Smooth muscle cell (in vitro differentiated cells): ENCODE results near the gene NRTN. TPM values are rescaled to one million over a fixed set of nuclear protein-coding genes. Genes with fewer than 3 reads are reported as not detected.

Source experiments
- DNase-seq: peaks from one replicate; lab custom pipeline; 2025; ENCODE audit not compliant: unreplicated experiment; lab: John Stamatoyannopoulos, UW
- H2AFZ ChIP-seq: fragments of 200-600 bp; sonication (generic); 2 replicates; pipeline ENCODE4 v1.6.0; 2016; ENCODE audit warnings: antibody characterized with exemption, low read depth, mild to moderate bottlenecking
- H3F3A ChIP-seq: fragments of 200-600 bp; sonication (generic); 2 replicates; pipeline ENCODE4 v1.6.0; 2017; ENCODE audit warnings: antibody characterized with exemption, low read depth
- H3K27ac ChIP-seq: fragments of 200-600 bp; sonication (generic); 2 replicates; pipeline ENCODE4 v1.5.1; 2016; ENCODE audit warnings: low read depth, mild to moderate bottlenecking
- H3K27me3 ChIP-seq: fragments of 200-600 bp; sonication (generic); 2 replicates; pipeline ENCODE4 v1.6.1; 2016; ENCODE audit warnings: low read depth, mild to moderate bottlenecking
- H3K36me3 ChIP-seq: fragments of 200-600 bp; sonication (generic); 2 replicates; pipeline ENCODE4 v1.5.1; 2016; ENCODE audit warnings: low read depth
- H3K4me1 ChIP-seq: fragments of 200-600 bp; sonication (generic); 2 replicates; pipeline ENCODE4 v1.5.1; 2016; ENCODE audit warnings: low read depth
- H3K4me2 ChIP-seq: fragments of 200-600 bp; sonication (generic); 2 replicates; pipeline ENCODE4 v1.6.0; 2016; ENCODE audit warnings: mild to moderate bottlenecking
- H3K4me3 ChIP-seq: fragments of 200-600 bp; sonication (generic); 2 replicates; pipeline ENCODE4 v1.5.1; 2016; ENCODE audit warnings: mild to moderate bottlenecking
- H3K79me2 ChIP-seq: fragments of 200-600 bp; sonication (generic); 2 replicates; pipeline ENCODE4 v1.6.0; 2016; ENCODE audit warnings: low read depth, mild to moderate bottlenecking
- H3K9ac ChIP-seq: fragments of 200-600 bp; sonication (generic); 2 replicates; pipeline ENCODE4 v1.6.0; 2016; ENCODE audit warnings: low read depth
- H3K9me3 ChIP-seq: fragments of 200-600 bp; sonication (generic); replicated peaks from 2 replicates; pipeline ENCODE4 v1.5.1; 2016; ENCODE audit warnings: low read depth
- H4K20me1 ChIP-seq: fragments of 200-600 bp; sonication (generic); 2 replicates; pipeline ENCODE4 v1.6.0; 2016; ENCODE audit warnings: low read depth
- CTCF ChIP-seq: fragments of 200-600 bp; sonication (generic); IDR thresholded peaks from 2 replicates; pipeline ENCODE4 v1.5.1; 2017; ENCODE audit warnings: borderline replicate concordance, mild to moderate bottlenecking, antibody characterized with exemption; ENCODE audit not compliant: insufficient read depth, poor library complexity, severe bottlenecking
- WGBS: methylation state at CpG from one replicate; pipeline ENCODE4 v1.1.7; 2016; ENCODE audit warnings: low lambda C conversion rate; 5-methylcytosine and 5-hydroxymethylcytosine counted together
- polyA plus RNA-seq: library from polyadenylated mRNA; unstranded; fragments of >200 nt; fragmentation: Nextera tagmentation; extraction: Ambion mirVana; gene quantifications from 2 replicates; pipeline ENCODE4 v1.2.1, GENCODE V29; 2016
- total RNA-seq: library from RNA; depleted of rRNA; stranded (reverse); fragments of >200 nt; gene quantifications from 2 replicates; pipeline ENCODE4 v1.2.3, GENCODE V29; 2014

Gene NRTN
- total and polyA plus RNA-seq, 2 experiments from 2014 or later, result 2.2 to 5.4 TPM

DNA sequence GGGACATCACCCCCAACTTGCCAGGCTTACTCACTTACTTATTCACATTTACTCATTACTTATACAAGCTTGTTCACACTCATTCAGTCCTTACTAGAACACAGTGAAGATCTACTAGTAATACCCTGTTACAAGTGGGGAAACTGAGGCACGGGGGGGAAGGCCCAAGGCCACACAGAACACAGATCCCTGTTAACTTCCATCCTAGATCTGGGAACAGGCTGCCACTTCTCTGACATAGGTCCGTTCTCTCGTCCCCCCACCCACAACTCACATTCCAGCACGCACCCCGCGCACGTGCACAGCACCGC, 1.5 kb upstream of the NRTN start:
- H3K9ac ChIP-seq, result no peak overlapping the region
- WGBS, result 21% methylated on average over 8 of the region's 8 CpGs

GRCh38 chr19:5803752-5804515, 933 bp upstream of the NRTN start:
- Histone ChIP-seq H3K4me3 (peak overlapping the region; percentile 43), H3K27ac (no peak overlapping the region)
- 5% methylated on average over 47 of the region's 54 CpGs for WGBS

More for the DNA sequence above, 1.5 kb upstream of the NRTN start:
- Histone ChIP-seq H3K36me3 (no peaks in the 10 kb centered on the region), H4K20me1 (no peaks in the 10 kb centered on the region), H3K4me3 (peak overlapping the region; percentile 43), H3K27me3 (peaks cover 10% of the 10 kb centered on the region), H3K4me2 (peak overlapping the region; percentile 84), H3F3A (peaks cover 12% of the 10 kb centered on the region), H3K9me3 (no peaks in the 10 kb centered on the region), H2AFZ (peak overlapping the region; percentile 76), H3K4me1 (no peaks in the 10 kb centered on the region), H3K79me2 (no peaks in the 10 kb centered on the region), H3K27ac (no peak overlapping the region)
- no peak for TF ChIP-seq CTCF
- no peak for DNase-seq

GRCh38 chr19:5805462-5806132, 730 bp downstream of the NRTN start:
- TF ChIP-seq CTCF, result peak; percentile 72
- no peak overlapping the region for H2AFZ ChIP-seq
- H4K20me1 ChIP-seq, result no peaks in the 10 kb centered on the region
- H3K36me3 ChIP-seq, result no peaks in the 10 kb centered on the region
- H3K4me2 ChIP-seq, result peak overlapping the region; percentile 78
- peaks cover 12% of the 10 kb centered on the region for H3F3A ChIP-seq
- no peak overlapping the region for H3K9ac ChIP-seq
- H3K4me1 ChIP-seq, result no peaks in the 10 kb centered on the region
- peak; percentile 36 for DNase-seq
- H3K27me3 ChIP-seq, result peaks cover 10% of the 10 kb centered on the region
- no peaks in the 10 kb centered on the region for H3K9me3 ChIP-seq
- 4% methylated on average over 37 of the region's 46 CpGs for WGBS
- H3K79me2 ChIP-seq, result no peaks in the 10 kb centered on the region
- H3K4me3 ChIP-seq, result peak overlapping the region; percentile 44
- no peak overlapping the region for H3K27ac ChIP-seq

More at GRCh38 chr19:5803752-5804515, 933 bp upstream of the NRTN start:
- Histone ChIP-seq H4K20me1 (no peaks in the 10 kb centered on the region), H3K9me3 (no peaks in the 10 kb centered on the region), H3F3A (peaks cover 12% of the 10 kb centered on the region), H2AFZ (peak overlapping the region; percentile 76), H3K27me3 (peaks cover 10% of the 10 kb centered on the region), H3K4me2 (peak overlapping the region; percentile 84), H3K4me1 (no peaks in the 10 kb centered on the region), H3K9ac (no peak overlapping the region), H3K36me3 (no peaks in the 10 kb centered on the region), H3K79me2 (no peaks in the 10 kb centered on the region)
- peak; percentile 92 for DNase-seq
- TF ChIP-seq CTCF, result peak; percentile 94
